ENCODE measurements around the gene NSUN3. TPM values are rescaled to one million over a fixed set of nuclear protein-coding genes. Genes with fewer than 3 reads are reported as not detected.

Gene NSUN3
- total RNA-seq, 1 experiment from 2014 or later = 14.4 TPM

DNA sequence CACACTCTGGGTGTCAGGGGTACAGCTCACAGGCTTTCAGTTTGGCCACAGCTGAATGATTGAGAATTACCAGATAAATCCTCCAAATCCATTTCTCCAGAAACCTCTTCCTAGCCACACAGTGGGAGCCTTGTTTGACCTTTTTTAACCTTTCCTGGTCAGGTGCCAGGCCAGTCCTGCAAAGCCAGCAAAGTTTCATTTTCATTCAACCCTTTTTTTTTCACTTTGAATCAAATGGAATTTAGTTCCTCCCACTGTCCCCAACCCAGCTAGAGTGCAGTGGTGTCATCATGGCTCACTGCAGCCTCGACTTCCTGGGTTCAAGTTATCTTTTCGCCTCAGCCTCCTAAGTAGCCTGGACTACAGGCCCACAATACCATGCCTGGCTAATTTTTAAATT is 67.8 kb downstream of the NSUN3 start:
- Histone ChIP-seq H3K27ac (ENCODE audit: low read length) (no peak overlapping the region), H3K4me1 (ENCODE audit: control insufficient read depth, insufficient read depth, low read length) (no peaks in the 10 kb centered on the region), H3K36me3 (ENCODE audit: control insufficient read depth, insufficient read depth, low read length) (no peaks in the 10 kb centered on the region), H3K27me3 (ENCODE audit: control insufficient read depth, insufficient read depth, low read length) (no peaks in the 10 kb centered on the region), H3K4me3 (ENCODE audit: low read depth in 2 of 2, low read length in 2 of 2) (no peak overlapping the region), H3K9me3 (ENCODE audit: control insufficient read depth, insufficient read depth, low read depth, low read length) (no peaks in the 10 kb centered on the region)
- POLR2A ChIA-PET = no interaction called here
- CTCF ChIA-PET = no interaction called here
- intact Hi-C loops (cut with micrococcal nuclease; ENCODE audit: unreplicated experiment) (loop anchor here (10.0 kb wide), 1 partner anchor 104 kb away; no protein-coding TSS in a partner anchor), in situ Hi-C loops (cut with HindIII; ENCODE audit: low pct_unique_long_range_greater_than_20kb, low sequenced_read_pairs) (no loop called here)
- DNase-seq (ENCODE audit: low read depth, low spot score) (no peak), ATAC-seq (no peak)
- BruUV-seq (replicated peaks) = no TSS peak
- TF ChIP-seq CTCF (IDR thresholded peaks at IDR 0.05) (no peak), REST (IDR thresholded peaks at IDR 0.05; ENCODE audit: insufficient read depth in 1 of 2, low read depth in 2 of 2, low read length in 1 of 2) (no peak), SIN3A (IDR thresholded peaks at IDR 0.05; ENCODE audit: borderline replicate concordance, insufficient read depth, low read depth, low read length) (no peak), TCF7L2 (IDR thresholded peaks at IDR 0.05; ENCODE audit: low read depth, low read length) (no peak), POLR2AphosphoS5 (IDR thresholded peaks at IDR 0.05; ENCODE audit: low read depth, low read length) (no peak)

DNA sequence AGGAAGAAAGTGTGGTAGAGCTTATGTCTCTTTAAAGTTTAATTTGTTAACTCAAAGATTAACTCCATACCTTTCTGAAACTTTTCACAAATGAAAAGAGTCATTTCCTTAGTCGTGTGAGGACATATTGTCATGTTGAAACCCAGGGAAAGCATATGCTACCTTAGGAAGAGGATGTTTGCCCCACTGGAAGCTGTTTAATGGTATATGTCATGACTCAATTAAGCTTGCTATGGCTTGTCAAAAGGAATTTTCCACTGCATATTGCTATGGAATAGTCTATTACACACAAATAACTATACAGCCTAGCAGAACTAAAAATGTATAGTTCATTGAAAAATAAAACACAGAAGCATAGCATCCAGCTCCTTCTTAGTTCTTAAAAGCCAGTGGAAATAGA is 69.9 kb downstream of the NSUN3 start:
- Histone ChIP-seq H3K4me3 (ENCODE audit: low read depth in 2 of 2, low read length in 2 of 2) (no peak overlapping the region), H3K27me3 (ENCODE audit: control insufficient read depth, insufficient read depth, low read length) (no peaks in the 10 kb centered on the region), H3K9me3 (ENCODE audit: control insufficient read depth, insufficient read depth, low read depth, low read length) (no peaks in the 10 kb centered on the region), H3K4me1 (ENCODE audit: control insufficient read depth, insufficient read depth, low read length) (no peaks in the 10 kb centered on the region), H3K36me3 (ENCODE audit: control insufficient read depth, insufficient read depth, low read length) (no peaks in the 10 kb centered on the region), H3K27ac (ENCODE audit: low read length) (no peak overlapping the region)
- DNase-seq (ENCODE audit: low read depth, low spot score) (no peak), ATAC-seq (no peak)
- TF ChIP-seq CTCF (IDR thresholded peaks at IDR 0.05) = no peak
- no TSS peak for BruUV-seq (replicated peaks)
- ChIA-PET CTCF (no interaction called here), POLR2A (no interaction called here)
- intact Hi-C loops (cut with micrococcal nuclease; ENCODE audit: unreplicated experiment) (loop anchor here (10.0 kb wide), 1 partner anchor 102 kb away; no protein-coding TSS in a partner anchor), in situ Hi-C loops (cut with HindIII; ENCODE audit: low pct_unique_long_range_greater_than_20kb, low sequenced_read_pairs) (no loop called here)
